ENCODE measurements around the gene KIF1B.

KIF1B gene

DNA sequence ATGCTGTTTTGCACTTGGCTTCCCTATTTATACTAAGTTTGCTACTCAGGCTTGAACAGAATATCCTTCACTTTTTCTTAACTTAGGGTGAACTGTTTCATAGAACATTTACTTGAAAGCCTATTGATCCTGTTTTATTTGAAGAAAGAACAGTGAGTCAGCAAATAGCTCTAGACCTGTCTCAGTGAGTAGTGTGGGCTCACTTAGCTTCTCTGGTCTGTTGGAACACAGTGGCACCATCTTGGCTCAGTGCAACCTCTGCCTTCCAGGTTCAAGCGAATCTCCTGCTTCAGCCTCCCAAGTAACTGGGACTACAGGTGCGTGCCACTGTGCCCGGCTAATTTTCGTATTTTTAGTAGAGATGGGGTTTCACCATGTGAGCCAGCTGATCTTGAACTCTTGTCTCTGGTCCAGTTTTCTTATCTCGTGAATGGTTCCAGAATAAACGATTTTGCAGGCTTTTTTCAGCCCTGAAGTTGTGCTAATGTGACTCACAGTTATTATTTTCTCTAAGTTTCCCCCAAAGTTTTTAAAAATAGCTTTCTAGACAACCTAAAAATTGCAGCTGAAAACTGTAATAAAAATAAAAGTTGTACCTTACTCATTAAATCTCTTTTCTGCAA, 76.8 kb downstream of the KIF1B start:
- no peak for DNase-seq

DNA sequence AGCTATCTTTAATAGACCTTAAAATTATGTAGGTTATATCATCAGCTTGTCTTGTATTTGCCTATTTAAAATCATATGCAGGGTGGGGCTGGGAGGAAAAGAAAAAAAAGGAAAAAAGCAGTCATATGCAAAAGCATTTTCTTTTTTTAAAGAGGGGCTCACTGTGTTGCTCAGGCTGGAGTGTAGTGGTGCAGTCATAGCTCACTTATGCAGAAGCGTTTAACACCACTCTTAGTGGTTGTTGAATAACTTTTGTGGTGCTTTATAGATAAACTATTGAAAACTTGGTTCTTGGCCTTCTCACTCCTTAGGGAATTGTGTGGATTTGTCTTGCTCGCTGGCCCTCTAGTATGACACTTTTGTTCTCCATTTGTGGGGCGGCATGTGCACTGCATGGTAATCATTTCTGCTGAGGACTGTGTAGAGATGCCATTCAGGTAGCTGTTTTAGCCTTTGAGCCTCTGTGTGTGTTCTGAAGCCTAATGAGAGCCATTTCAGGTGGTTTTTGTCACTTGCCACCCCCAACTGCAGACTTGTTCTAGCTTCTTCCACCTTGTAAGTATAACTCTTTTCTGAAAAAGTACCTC, 77.8 kb downstream of the KIF1B start:
- no peak for DNase-seq

DNA sequence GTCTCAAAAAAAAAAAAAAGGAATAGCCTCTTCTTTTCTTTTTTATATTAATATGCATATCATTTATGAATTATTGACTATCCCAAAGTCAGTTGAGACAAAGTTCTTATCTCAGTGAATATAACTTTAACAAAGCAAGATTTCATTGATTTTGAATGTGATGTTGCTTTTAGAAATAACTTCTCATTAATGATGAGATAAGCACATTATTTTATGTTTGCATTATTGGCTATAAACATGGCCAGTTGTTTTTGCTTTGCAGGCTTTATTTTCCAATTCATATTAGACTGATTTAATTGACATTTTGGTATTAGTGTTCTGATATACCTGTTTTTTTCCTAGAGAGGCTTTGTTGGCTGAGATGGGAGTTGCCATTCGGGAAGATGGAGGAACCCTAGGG, 81.3 kb downstream of the KIF1B start:
- DNase-seq = no peak

DNA sequence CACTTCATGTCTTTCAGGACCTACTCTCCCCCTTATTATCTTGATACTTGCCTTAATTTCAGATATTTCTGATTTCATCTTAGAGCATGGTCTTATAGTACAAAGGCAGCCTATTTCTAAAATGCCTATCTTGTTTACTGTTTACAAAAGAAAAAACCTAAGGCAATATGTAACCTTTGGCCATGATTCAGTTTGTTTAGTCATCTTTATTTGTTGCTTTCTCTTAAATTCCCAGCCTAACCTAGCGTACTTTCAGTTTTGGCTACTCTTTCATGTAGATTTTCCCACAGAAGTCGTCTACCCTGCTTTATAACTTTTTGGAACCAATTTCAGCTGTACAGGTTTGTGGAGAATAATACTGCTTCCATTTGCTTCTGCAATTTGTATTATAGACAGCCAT, 81.8 kb downstream of the KIF1B start:
- DNase-seq = no peak

DNA sequence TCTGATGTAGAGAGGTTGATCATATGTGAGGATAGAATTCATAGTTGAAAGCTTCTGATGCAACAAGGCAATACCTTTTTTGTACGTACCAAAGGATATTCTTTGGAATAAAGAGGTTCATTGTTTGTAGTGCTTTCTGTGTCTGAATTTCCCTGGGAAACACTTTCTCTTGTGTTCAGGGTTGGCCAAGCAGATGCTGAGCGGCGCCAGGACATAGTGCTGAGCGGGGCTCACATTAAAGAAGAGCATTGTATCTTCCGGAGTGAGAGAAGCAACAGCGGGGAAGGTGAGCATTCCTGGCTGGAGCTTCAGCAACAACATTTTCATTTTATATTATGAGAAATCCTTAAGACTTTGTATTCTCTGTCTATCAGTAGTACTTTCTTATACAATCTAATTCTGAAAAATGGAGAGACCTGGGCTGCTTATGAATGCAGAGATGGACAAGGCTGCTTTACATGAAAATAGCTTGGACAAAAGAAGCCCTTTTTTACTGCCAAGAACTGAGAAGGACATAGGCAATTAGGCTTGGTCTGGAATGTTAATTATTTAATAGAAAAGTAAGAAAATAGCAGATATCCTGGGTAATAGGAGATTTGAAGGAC, 85.2 kb downstream of the KIF1B start:
- no peak for DNase-seq

DNA sequence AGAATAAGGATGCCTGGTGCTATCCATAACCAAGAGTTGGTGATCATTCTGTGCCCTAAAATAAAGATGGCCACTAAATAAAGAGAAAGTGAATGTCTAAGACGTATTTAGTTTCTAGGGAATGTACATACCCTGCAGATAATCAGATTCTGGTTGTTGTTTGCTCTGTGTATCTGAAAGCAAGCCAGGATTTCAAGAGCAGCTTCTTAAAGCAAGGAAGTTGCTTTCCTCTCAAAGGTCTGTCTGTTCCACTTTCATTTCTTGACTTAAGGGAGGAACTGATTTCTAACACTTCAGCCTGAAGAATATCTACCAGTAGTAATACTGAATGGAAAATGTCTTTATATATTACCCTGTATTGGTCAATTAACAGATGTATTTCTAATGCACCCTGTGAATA, 88.8 kb downstream of the KIF1B start:
- no peak for DNase-seq

DNA sequence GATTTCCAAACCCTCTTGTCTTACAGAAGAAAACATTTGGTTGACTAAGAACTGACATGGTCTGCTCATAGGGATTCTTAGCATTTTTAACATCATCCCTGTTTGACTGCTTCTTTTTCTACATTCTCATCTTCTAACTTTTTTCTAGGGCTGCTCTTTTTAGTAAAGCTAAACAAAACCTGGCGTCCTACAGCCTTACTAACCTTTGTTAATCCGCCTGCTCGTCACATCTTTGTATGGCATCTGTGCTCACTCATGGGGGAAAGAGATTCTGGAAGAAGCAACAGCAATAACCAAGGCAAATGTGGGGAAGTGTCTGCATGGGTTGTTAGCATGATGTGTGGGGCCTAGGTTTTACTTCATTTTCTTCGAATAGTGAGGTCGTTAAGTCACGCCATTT, 92.0 kb downstream of the KIF1B start:
- DNase-seq = no peak

DNA sequence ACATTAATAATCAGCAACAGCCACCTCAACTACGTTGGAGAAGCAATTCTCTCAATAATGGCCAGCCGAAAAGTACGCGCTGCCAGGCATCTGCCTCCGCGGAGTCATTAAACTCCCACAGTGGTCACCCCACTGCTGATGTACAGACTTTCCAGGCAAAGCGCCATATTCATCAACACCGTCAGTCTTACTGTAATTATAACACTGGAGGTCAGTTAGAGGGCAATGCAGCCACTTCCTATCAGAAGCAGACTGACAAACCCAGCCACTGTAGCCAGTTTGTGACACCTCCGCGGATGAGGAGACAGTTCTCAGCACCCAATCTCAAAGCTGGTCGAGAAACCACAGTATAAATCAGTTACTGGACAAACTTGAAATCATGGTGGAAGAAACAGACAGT, 93.9 kb downstream of the KIF1B start:
- DNase-seq = no peak

DNA sequence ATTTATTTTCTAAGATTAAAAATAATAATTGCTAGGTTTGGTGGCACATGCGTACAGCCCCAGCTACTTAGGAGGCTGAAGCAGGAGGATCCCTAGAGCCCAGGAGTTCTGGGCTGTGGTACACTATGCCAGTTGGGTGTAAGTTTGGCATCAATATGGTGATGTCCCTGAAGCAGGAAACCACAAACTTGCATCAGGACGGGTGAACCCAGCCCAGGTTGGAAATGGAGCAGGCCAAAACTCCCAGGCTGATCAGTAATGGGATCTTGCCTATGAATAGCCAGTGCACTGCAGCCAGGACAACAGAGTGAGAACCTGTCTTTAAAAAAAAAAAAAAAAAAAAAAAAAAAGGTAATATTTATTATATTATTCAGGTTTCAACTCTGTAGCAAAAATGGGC, 96.1 kb downstream of the KIF1B start:
- DNase-seq = no peak

DNA sequence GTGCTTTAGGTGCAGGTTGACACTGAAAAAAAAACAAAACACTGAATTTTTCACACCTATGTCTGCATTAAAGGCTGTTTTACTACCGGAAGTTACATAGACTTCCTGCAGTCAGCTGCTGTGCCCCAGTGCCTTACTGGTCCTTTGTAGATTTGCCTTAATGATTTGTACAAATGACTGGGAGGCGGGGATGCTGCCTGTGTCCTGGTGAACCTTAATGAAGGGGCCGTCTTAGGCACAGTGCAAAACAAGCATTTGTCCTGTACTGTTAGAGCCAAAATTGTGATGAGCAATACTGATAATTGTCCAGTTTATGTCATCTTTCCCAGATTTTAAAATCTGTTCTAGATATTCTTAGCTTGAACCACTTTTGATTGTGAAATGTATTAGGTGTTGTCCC, 97.6 kb downstream of the KIF1B start:
- DNase-seq = no peak

DNA sequence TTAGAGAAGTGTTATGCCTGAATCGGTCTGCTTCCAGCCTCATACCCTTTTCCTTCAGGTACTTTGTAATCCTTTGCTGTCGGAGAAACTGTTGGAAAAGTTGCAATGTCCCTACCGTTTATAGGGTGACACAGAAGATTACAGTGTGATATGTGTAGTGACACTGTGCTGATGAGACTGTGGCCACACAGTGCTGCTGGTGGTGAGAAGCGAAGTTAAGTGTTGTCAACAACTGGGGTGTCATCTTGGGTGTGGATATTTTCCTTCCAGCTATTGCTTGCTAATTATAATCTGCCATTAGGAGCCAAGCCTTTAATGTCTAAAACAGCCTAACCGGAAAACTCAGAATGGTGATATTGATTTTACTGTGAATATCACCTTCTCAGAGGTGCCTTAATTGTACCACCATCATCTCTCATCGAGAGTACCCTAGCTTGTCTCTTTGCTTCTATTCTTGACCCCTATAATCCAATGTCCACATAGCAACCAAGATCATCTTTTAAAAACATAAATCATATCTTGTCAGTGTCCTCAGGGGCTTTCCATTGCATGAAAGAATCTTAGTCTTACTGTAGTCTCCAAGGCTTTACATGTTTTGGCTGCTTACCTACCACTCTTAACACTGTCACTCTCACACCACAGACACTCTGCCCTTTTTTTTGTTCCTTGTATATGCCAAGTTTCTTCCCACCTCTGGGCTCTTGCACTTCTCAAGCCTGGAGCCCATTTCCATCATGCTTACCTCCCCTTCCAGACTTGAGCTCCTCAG, 99.1 kb downstream of the KIF1B start:
- DNase-seq = no peak

DNA sequence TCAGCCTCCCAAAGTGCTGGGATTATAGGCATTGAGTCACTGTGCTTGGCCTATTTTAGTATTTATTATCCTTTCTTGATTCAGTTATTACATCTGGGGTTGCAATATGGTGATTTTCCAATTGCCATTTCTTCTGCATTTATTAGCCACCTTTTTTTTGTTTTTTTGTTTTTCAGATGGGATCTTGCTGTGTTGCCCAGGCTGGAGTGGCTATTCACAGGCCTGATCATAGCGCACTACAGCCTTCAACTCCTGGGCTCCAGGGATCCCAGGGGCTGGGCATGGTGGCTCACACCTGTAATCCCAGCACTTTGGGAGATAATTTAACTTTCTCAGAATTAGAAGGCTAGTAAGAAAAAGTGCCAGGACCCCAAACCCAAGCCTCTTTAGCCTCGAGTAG, 106.4 kb downstream of the KIF1B start:
- DNase-seq = no peak

DNA sequence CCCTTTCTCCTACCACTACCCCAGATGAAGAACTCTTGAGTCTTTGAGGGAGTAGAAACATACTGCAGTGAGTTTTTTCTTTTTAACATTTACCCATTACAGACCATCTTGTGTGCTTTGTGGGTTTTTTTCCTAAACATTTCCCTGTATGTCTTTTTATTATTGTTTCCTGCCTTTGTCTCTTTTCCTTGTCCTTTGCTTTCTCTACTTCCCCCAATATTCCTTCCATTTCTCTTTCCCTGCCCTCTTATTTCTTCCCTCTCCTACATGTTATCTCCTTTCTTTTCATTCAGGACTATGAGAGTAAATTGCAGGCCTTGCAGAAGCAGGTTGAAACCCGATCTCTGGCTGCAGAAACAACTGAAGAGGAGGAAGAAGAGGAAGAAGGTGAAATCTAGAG, 109.4 kb downstream of the KIF1B start:
- no peak for DNase-seq

DNA sequence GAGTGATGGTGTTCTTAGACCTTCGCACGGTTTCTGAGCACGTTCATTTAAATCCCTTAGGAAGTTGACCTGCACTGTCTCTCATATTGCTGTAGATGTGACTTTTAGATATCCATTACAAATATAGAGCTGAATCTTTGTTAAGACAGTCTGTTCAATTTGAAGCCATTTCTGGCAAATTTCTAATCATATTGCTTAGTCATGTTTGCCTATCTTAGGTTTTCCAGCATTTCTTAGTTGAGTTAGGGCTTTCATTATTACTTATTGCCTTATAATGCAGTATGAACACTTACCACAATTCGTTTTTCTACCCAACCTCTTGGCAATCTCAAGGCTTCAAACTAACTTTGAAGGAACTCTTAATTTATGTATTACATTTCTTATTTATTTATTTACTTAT, 110.0 kb downstream of the KIF1B start:
- no peak for DNase-seq

DNA sequence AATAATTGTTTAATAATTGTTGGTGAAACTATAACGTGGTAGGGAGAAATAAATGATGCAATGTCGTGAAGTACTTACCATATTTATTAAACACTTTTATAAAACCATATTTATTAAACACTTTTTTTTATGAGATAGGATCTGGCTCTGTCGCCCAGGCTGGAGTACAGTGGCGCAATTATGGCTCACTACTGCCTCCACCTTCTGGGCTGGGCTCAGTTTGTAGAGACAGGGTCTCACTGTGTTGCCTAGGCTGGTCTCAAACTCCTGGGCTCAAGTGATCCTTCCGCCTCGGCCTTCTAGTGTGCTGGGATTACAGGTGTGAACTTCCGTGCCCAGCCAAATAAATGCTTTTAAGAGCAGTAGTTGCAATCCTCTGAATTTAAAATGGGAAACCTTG, 112.5 kb downstream of the KIF1B start:
- DNase-seq = no peak

DNA sequence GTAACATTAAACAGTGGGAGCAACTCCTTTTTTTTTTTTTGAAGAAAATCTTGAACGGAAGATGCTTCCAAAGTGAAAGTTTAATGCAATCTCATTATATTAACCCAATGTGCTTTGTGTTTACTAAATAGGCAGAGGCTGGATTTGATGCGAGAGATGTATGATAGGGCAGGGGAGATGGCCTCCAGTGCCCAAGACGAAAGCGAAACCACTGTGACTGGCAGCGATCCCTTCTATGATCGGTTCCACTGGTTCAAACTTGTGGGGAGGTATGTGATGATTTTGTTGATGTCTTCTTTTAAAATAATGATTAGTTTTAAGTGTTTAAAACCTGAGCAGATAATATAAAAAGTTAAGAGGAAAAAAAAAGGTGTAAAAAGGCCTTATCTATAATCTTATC, 114.3 kb downstream of the KIF1B start:
- no peak for DNase-seq

DNA sequence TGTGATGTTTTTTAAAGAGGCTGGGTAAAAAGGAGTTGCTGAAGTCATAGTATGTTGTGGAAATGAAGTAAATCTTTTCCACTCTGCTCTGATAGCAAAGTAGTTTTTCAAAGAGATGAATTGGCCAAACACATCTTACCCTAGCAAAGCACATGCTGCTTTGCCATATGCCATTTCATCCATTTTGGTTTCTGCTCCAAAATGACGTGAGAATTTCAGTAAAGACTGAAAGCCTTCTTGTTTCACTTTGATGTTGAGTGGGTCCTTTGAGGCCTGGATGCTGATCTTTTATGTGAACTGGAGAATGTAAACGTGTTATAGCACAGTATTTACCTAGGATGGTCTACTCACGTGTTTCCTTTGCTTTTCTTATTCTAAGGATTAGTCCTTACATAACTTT, 115.2 kb downstream of the KIF1B start:
- no peak for DNase-seq

DNA sequence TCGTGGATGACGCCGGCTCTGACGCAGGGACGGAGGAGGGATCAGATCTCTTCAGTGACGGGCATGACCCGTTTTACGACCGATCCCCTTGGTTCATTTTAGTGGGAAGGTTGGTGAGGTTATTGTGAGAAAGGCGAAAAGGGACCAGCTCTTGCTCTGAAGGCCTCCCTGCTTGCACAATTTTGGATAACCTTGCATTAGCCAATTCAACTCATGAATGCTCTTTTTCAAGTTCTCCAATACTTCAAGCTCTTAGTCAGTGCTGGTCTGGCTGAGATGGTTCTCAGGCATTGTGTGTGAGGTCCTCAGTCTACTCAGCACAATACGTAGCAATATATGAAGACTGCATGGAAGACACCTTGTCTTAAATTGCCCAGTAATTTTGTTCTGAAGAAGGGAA, 115.9 kb downstream of the KIF1B start:
- no peak for DNase-seq

DNA sequence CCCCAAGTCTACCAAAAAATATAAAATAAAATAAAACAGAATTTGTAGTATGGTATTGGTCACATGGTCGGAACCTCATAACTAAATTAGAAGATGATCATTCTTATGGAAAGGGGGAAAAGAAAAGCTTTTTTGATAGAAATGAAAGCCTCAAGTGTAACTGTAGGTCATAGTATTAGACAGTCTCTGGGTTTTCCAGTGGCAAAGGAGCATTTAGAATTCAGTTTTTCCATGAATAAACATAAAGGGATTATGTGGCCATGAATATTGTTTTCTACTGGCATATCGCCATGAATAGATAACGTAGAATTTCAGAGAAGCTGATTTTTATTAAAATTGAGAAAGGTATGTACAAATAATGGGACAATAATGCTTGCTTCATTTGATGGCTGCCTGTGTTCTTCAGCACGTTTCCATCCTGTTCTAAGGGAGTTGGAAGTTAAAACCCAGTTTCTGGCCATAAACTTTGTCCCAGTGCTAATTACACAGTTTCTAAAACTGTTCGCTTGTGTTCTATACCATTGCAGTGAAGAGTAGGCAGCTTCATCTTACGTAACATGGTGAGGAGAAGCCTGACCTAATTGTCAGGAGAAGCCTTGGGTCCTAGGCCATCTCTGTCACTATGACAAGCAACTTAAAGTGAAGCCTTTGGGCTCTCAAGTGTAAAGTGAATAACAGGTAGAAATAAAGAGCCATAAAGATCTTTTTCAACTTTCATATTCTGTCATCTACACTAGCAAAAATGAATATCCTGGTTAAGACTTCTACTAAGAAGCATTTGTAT, 118.0 kb downstream of the KIF1B start:
- no peak for DNase-seq

DNA sequence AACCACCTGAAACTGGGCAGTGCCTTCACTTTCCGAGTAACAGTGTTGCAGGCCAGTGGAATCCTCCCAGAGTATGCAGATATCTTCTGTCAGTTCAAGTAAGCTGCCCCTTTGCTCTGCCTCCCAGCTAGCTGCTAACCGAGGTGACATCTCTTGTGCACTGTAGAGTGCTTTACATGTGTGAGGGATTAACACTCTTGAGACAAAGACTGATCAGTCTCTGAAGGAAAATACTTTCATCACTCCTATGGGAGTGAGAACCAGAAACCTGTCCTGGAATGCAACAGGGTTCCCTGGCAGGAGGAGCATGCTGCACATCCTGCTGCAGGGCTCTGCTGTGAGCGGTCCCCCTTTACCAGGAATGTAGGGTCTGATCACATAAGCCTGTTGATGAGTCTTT, 127.1 kb downstream of the KIF1B start:
- DNase-seq = no peak

DNA sequence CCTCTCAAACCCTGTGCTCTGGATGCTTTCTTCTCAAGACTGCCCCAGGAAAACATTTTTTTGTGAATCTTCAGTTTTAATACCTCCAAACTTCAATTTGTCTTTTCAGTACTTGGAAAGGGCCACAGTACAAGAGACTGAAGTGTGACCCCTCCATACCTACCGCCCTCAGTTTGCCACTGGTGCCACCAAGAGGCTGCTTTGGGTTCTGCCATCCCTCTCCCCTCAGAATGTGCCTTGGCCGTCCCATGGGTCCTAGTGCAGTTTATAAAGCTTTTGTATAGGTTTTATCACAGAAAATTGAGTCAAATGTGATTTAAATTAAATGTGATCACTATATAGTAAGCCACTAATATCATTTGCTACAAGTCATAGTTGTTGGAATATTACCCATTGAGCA, 127.7 kb downstream of the KIF1B start:
- peak; percentile 40 for DNase-seq

DNA sequence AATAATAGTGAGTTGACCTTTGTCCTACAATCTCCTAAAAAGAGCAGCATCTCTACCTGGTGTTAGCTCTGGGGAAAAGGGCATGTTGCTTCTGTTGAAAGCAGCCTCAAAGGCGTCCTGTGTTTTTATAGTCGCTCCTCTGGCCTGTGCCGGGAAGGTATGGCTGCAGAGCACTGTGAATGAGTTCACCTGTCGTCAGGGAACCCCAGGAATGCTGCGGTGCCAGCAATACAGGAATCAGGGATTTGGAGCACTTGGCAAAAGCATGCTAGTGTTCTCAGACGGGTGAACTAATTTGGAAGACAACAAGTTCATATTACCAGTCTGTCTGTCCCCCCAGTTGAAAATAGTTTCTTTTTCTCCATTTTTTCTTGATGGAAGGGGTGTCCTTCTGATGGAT, 128.2 kb downstream of the KIF1B start:
- no peak for DNase-seq

DNA sequence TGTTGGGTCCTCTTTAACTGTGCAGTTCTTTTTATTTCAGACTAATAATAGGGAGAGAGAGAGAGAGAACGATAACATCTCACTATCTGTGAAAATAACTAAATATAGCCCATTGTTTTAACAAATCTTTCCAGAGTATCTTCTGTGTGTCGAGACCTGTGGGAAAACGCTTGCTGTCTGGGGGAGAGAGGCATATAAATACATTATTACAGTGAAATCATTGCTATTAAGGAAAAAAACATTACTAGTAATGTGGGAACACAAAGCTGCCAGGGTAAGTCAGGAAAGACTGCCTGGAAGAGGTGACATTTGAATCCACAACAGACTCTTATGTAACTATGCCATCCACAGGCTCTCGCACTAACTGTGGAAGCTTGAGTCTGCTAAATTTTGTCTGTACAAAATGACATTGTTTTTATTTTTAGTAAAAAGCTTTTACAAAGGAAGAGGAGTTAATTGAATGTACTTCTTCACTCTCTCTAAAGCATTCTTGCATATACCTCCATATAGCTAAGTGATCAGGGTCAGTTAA, 128.7 kb downstream of the KIF1B start:
- DNase-seq = no peak
